Measurements from ENCODE around the gene BLOC1S4.
A peak's percentile ranks its signal among the peaks of the same experiment; 100 is the strongest.

BLOC1S4 gene

GRCh38 chr4:6718932-6719610 lies 3.1 kb downstream of the BLOC1S4 start:
- Histone ChIP-seq H3K27me3 (ENCODE audit: low read length) (no peaks in the 10 kb centered on the region), H3K9me3 (ENCODE audit: insufficient read depth, low read length) (no peaks in the 10 kb centered on the region), H3K36me3 (ENCODE audit: low read length) (no peaks in the 10 kb centered on the region), H3F3A (ENCODE audit: insufficient read depth) (peaks cover 8% of the 10 kb centered on the region; the same call in 1 of the 2 replicates), H3K9me2 (replicated peaks; ENCODE audit: insufficient read depth, low read length) (no peaks in the 10 kb centered on the region), H3K4me3 (ENCODE audit: insufficient read depth, low read length, poor library complexity, severe bottlenecking) (no peak overlapping the region), H3K9ac (ENCODE audit: low read length) (no peak overlapping the region), H2AFZ (ENCODE audit: low read depth, low read length, severe bottlenecking) (no peak overlapping the region), H3K4me2 (ENCODE audit: low read depth, low read length, poor library complexity, severe bottlenecking) (no peak overlapping the region), H3K79me2 (ENCODE audit: insufficient read depth, low read length) (peaks cover 18% of the 10 kb centered on the region), H3K27ac (ENCODE audit: low read depth, low read length) (no peak overlapping the region), H4K20me1 (ENCODE audit: low read depth, low read length) (no peaks in the 10 kb centered on the region)
- TF ChIP-seq EZH2phosphoT487 (conservative IDR thresholded peaks at IDR 0.05; ENCODE audit: low read length), result no peak
- no peak for TF ChIP-seq CTCF (IDR thresholded peaks at IDR 0.05; ENCODE audit: insufficient read depth, low read length, poor library complexity, severe bottlenecking)

GRCh38 chr4:6719611-6720179 lies 3.7 kb downstream of the BLOC1S4 start:
- H3K36me3 ChIP-seq (ENCODE audit: low read length), result no peaks in the 10 kb centered on the region
- H3K9me3 ChIP-seq (ENCODE audit: insufficient read depth, low read length), result no peaks in the 10 kb centered on the region
- no peaks in the 10 kb centered on the region for H4K20me1 ChIP-seq (ENCODE audit: low read depth, low read length)
- H3K9me2 ChIP-seq (replicated peaks; ENCODE audit: insufficient read depth, low read length), result no peaks in the 10 kb centered on the region
- no peak overlapping the region for H2AFZ ChIP-seq (ENCODE audit: low read depth, low read length, severe bottlenecking)
- peaks cover 8% of the 10 kb centered on the region; the same call in 1 of the 2 replicates for H3F3A ChIP-seq (ENCODE audit: insufficient read depth)
- H3K9ac ChIP-seq (ENCODE audit: low read length), result no peak overlapping the region
- H3K27ac ChIP-seq (ENCODE audit: low read depth, low read length), result no peak overlapping the region
- TF ChIP-seq CTCF (IDR thresholded peaks at IDR 0.05; ENCODE audit: insufficient read depth, low read length, poor library complexity, severe bottlenecking) (no peak), EZH2phosphoT487 (conservative IDR thresholded peaks at IDR 0.05; ENCODE audit: low read length) (no peak)
- no peak overlapping the region for H3K4me3 ChIP-seq (ENCODE audit: insufficient read depth, low read length, poor library complexity, severe bottlenecking)
- H3K27me3 ChIP-seq (ENCODE audit: low read length), result no peaks in the 10 kb centered on the region
- no peak overlapping the region for H3K4me2 ChIP-seq (ENCODE audit: low read depth, low read length, poor library complexity, severe bottlenecking)
- peaks cover 18% of the 10 kb centered on the region for H3K79me2 ChIP-seq (ENCODE audit: insufficient read depth, low read length)

GRCh38 chr4:6720202-6720699 lies 4.3 kb downstream of the BLOC1S4 start:
- peaks cover 18% of the 10 kb centered on the region for H3K79me2 ChIP-seq (ENCODE audit: insufficient read depth, low read length)
- no peaks in the 10 kb centered on the region for H3K27me3 ChIP-seq (ENCODE audit: low read length)
- H4K20me1 ChIP-seq (ENCODE audit: low read depth, low read length), result no peaks in the 10 kb centered on the region
- no peak overlapping the region for H2AFZ ChIP-seq (ENCODE audit: low read depth, low read length, severe bottlenecking)
- TF ChIP-seq CTCF (IDR thresholded peaks at IDR 0.05; ENCODE audit: insufficient read depth, low read length, poor library complexity, severe bottlenecking) (peak; percentile 89), EZH2phosphoT487 (conservative IDR thresholded peaks at IDR 0.05; ENCODE audit: low read length) (no peak)
- H3K4me2 ChIP-seq (ENCODE audit: low read depth, low read length, poor library complexity, severe bottlenecking), result peak overlapping the region; percentile 18
- H3K36me3 ChIP-seq (ENCODE audit: low read length), result no peaks in the 10 kb centered on the region
- no peak overlapping the region; the same call in 1 of the 2 replicates for H3K9ac ChIP-seq (ENCODE audit: low read length)
- H3K9me3 ChIP-seq (ENCODE audit: insufficient read depth, low read length), result no peaks in the 10 kb centered on the region
- H3K4me3 ChIP-seq (ENCODE audit: insufficient read depth, low read length, poor library complexity, severe bottlenecking), result no peak overlapping the region
- peaks cover 7% of the 10 kb centered on the region; the same call in 1 of the 2 replicates for H3F3A ChIP-seq (ENCODE audit: insufficient read depth)
- H3K9me2 ChIP-seq (replicated peaks; ENCODE audit: insufficient read depth, low read length), result no peaks in the 10 kb centered on the region
- no peak overlapping the region for H3K27ac ChIP-seq (ENCODE audit: low read depth, low read length)

Measured in SU-DHL-6 (cell line).